Measurements from ENCODE around the gene IGFBPL1. TPM values are rescaled to one million over a fixed set of nuclear protein-coding genes. Genes with fewer than 3 reads are reported as not detected.
A peak's percentile ranks its signal among the peaks of the same experiment; 100 is the strongest.

Gene IGFBPL1
- total and polyA plus RNA-seq, 2 of the 13 experiments (the other 11 are each of a cell fraction or from before 2014, with no cell fraction given): 0.24 TPM; not detected in 1

DNA sequence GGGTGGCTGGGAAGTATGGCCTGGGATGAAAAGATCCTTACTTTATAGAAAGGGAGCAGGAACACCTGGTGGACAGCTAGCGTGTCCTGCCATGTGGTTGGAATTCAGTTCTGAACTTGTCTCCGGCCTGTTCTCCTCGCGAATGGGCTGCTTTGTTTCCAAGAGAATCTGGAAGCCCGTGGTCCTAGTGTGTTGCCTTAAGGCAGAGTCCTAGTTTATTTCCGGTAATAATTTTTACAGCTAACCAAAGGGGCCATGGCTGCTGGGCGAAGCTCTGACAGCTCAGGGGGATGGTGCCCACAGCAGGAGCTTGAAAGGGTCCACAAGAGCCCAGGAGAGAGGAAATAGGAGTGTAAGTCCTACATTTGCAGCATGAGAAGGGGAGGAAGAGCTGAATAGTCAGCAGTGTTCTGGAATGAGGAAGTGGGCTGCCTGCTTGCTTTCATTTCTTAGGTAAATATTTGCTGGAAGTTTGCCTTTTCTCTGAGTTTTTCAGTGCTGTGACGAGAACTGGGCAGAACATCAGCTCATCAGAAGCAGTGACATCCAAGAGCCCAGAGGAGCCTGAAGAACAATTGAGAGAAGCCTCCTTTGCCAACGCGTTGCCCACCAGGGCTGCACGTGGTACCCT is 13.1 kb upstream of the IGFBPL1 start (continued):
- TF ChIP-seq ZBTB4 (CRISPR knock-in tag; IDR thresholded peaks at IDR 0.05; ENCODE audit: borderline replicate concordance) (peak; percentile 68; the same call in 1 of the 2 replicates), ZBTB38 (CRISPR knock-in tag; IDR thresholded peaks at IDR 0.05) (0 out of 2 replicates have a peak, but pooled peaks have one; percentile 20), ZNF569 (CRISPR knock-in tag; IDR thresholded peaks at IDR 0.05; ENCODE audit: borderline replicate concordance) (no peak), ZNF230 (CRISPR knock-in tag; IDR thresholded peaks at IDR 0.05) (no peak), ETV5 (CRISPR knock-in tag; IDR thresholded peaks at IDR 0.05; ENCODE audit: borderline replicate concordance) (peak; percentile 67; the same call in 1 of the 2 replicates), BCL6 (CRISPR knock-in tag; IDR thresholded peaks at IDR 0.05) (peak; percentile 63; the same call in 1 of the 2 replicates), MAFF (IDR thresholded peaks at IDR 0.05; ENCODE audit: low read depth, low read length) (peak; percentile 67), HOXA7 (CRISPR knock-in tag; IDR thresholded peaks at IDR 0.05) (no peak), ATF5 (CRISPR knock-in tag; IDR thresholded peaks at IDR 0.05; ENCODE audit: low read depth) (no peak), ZNF746 (CRISPR knock-in tag; IDR thresholded peaks at IDR 0.05) (no peak), MYC (CRISPR knock-in tag; IDR thresholded peaks at IDR 0.05; ENCODE audit: borderline replicate concordance) (peak; percentile 34; the same call in 1 of the 2 replicates), PAF1 (CRISPR knock-in tag; IDR thresholded peaks at IDR 0.05) (no peak), TAF1 (CRISPR knock-in tag; IDR thresholded peaks at IDR 0.05) (peak; percentile 47; the same call in 1 of the 2 replicates)
- TF ChIP-seq, protein P1, sequence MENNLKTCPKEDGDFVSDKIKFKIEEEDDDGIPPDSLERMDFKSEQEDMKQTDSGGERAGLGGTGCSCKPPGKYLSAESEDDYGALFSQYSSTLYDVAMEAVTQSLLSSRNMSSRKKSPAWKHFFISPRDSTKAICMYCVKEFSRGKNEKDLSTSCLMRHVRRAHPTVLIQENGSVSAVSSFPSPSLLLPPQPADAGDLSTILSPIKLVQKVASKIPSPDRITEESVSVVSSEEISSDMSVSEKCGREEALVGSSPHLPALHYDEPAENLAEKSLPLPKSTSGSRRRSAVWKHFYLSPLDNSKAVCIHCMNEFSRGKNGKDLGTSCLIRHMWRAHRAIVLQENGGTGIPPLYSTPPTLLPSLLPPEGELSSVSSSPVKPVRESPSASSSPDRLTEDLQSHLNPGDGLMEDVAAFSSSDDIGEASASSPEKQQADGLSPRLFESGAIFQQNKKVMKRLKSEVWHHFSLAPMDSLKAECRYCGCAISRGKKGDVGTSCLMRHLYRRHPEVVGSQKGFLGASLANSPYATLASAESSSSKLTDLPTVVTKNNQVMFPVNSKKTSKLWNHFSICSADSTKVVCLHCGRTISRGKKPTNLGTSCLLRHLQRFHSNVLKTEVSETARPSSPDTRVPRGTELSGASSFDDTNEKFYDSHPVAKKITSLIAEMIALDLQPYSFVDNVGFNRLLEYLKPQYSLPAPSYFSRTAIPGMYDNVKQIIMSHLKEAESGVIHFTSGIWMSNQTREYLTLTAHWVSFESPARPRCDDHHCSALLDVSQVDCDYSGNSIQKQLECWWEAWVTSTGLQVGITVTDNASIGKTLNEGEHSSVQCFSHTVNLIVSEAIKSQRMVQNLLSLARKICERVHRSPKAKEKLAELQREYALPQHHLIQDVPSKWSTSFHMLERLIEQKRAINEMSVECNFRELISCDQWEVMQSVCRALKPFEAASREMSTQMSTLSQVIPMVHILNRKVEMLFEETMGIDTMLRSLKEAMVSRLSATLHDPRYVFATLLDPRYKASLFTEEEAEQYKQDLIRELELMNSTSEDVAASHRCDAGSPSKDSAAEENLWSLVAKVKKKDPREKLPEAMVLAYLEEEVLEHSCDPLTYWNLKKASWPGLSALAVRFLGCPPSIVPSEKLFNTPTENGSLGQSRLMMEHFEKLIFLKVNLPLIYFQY (CRISPR knock-in tag; IDR thresholded peaks at IDR 0.05; ENCODE audit: borderline replicate concordance): peak; percentile 63
- TF ChIP-seq, protein P2, sequence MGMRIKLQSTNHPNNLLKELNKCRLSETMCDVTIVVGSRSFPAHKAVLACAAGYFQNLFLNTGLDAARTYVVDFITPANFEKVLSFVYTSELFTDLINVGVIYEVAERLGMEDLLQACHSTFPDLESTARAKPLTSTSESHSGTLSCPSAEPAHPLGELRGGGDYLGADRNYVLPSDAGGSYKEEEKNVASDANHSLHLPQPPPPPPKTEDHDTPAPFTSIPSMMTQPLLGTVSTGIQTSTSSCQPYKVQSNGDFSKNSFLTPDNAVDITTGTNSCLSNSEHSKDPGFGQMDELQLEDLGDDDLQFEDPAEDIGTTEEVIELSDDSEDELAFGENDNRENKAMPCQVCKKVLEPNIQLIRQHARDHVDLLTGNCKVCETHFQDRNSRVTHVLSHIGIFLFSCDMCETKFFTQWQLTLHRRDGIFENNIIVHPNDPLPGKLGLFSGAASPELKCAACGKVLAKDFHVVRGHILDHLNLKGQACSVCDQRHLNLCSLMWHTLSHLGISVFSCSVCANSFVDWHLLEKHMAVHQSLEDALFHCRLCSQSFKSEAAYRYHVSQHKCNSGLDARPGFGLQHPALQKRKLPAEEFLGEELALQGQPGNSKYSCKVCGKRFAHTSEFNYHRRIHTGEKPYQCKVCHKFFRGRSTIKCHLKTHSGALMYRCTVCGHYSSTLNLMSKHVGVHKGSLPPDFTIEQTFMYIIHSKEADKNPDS (CRISPR knock-in tag; IDR thresholded peaks at IDR 0.05): no peak
- TF ChIP-seq, protein P3, sequence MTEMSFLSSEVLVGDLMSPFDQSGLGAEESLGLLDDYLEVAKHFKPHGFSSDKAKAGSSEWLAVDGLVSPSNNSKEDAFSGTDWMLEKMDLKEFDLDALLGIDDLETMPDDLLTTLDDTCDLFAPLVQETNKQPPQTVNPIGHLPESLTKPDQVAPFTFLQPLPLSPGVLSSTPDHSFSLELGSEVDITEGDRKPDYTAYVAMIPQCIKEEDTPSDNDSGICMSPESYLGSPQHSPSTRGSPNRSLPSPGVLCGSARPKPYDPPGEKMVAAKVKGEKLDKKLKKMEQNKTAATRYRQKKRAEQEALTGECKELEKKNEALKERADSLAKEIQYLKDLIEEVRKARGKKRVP (CRISPR knock-in tag; IDR thresholded peaks at IDR 0.05): peak in 1 of 2 experiments; percentile 19; a peak in 1 of 4 replicates

All from HepG2 (cell line).